Adipocyte (in vitro differentiated cells): ENCODE measurements around the gene CLASP1.

Experiments used
- DNase-seq: peaks from one replicate; pipeline ENCODE4 v3.0.0-alpha.2; 2015; ENCODE audit warnings: low read depth
- H3K27me3 ChIP-seq: replicated peaks from 2 replicates; pipeline ENCODE4 v1.7.0; 2013; ENCODE audit warnings: mild to moderate bottlenecking, low read length, moderate library complexity; ENCODE audit not compliant: control insufficient read depth, insufficient read depth
- H3K36me3 ChIP-seq: 2 replicates; pipeline ENCODE4 v1.7.0; 2013; ENCODE audit warnings: low read length, mild to moderate bottlenecking, moderate library complexity; ENCODE audit not compliant: control insufficient read depth, insufficient read depth, severe bottlenecking
- H3K4me1 ChIP-seq: 2 replicates; pipeline ENCODE4 v1.7.0; 2013; ENCODE audit warnings: mild to moderate bottlenecking, low read length, moderate library complexity; ENCODE audit not compliant: control insufficient read depth, insufficient read depth
- H3K4me3 ChIP-seq: 2 replicates; pipeline ENCODE4 v1.7.0; 2013; ENCODE audit warnings: mild to moderate bottlenecking, low read length, moderate library complexity
- H3K9ac ChIP-seq: 2 replicates; pipeline ENCODE4 v1.7.0; 2013; ENCODE audit warnings: mild to moderate bottlenecking, low read length, moderate library complexity
- H3K9me3 ChIP-seq: 2 replicates; pipeline ENCODE4 v1.7.0; 2013; ENCODE audit warnings: mild to moderate bottlenecking, low read length, moderate library complexity; ENCODE audit not compliant: control insufficient read depth

Gene CLASP1

DNA sequence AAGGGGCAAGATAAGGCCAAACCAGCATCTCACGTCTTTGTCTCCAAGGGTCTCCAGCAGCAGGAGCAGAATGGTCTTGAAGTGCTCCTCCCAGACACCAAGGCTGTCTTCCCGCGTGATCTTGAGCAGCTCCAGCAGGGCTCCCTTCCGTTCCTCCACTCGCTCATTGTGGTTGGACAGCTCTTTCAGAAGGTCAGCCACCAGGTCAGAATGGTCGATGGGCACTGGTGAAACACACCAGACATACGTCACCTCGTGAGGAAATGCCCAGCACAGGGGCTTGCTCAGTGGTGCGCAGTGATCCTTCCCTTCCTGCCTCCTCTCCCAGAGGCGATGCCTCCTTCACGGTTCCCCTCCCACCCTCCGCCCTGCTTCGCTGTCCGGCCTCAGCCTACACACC lies 284.2 kb downstream of the CLASP1 start:
- Histone ChIP-seq H3K4me3 (no peak overlapping the region), H3K4me1 (peaks cover 17% of the 10 kb centered on the region), H3K27me3 (no peaks in the 10 kb centered on the region), H3K9me3 (no peaks in the 10 kb centered on the region), H3K36me3 (peaks cover 58% of the 10 kb centered on the region), H3K9ac (no peak overlapping the region)
- no peak for DNase-seq

DNA sequence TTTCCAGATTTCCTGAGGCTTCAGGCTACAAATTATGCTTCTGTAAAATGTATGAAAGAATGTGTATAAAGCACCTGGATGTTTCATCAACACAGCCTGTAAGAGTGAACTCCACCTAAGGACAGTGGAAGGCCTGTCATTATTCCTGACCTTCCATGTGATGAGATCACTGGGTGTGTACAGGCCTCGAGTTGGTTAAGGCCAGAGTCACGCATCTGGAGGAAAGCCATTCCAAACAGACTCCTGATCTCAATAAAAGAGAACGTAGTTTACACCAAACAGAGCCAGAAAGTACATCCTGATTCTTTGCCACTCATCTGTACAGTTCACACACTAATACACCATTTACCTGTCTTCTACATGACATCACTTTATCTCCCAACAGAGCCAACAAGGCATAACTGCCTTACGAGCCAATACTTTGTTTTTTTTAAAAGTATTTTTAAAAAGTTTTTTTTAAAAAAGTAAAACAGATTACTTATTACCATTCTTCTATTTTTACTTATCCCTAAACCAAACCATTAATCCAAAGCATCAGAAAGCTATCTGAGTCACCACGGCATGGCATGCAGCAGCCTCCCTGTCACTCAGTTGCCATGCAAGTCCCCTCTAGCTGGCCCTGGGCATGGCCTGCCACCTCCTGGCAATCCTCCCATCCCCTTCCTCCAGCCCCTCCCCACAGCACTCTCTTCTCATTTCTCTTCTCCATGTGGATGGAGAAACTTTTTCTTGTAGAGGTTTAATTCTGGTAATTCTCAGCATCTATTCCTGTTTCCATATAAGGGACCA lies 285.4 kb downstream of the CLASP1 start:
- peaks cover 56% of the 10 kb centered on the region for H3K36me3 ChIP-seq
- H3K27me3 ChIP-seq, result no peaks in the 10 kb centered on the region
- no peak overlapping the region for H3K4me3 ChIP-seq
- H3K9me3 ChIP-seq, result no peaks in the 10 kb centered on the region
- peaks cover 20% of the 10 kb centered on the region for H3K4me1 ChIP-seq
- H3K9ac ChIP-seq, result no peak overlapping the region
- DNase-seq, result peak; percentile 63

DNA sequence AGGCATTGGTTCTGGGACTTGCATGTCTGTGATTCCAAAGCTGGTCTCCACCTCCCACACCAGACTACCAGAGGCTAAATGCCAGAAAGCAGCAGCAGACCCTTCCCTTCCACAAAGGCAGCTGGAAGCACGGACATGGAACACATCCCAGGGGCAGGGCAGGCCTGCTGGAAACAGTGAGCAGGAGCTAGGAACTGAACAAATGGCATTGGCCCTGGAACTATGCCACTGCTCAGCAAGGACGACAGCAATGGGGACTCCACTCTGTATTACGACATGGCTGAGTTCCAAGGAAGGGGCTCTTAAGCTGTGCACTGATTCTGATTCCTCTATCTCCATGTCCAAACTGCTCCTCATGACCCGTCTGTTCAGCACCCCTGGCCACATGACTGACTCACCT lies 286.5 kb downstream of the CLASP1 start:
- DNase-seq, result no peak
- Histone ChIP-seq H3K9ac (no peak overlapping the region), H3K4me1 (peaks cover 20% of the 10 kb centered on the region), H3K36me3 (peaks cover 55% of the 10 kb centered on the region), H3K27me3 (no peaks in the 10 kb centered on the region), H3K4me3 (no peak overlapping the region), H3K9me3 (no peaks in the 10 kb centered on the region)

DNA sequence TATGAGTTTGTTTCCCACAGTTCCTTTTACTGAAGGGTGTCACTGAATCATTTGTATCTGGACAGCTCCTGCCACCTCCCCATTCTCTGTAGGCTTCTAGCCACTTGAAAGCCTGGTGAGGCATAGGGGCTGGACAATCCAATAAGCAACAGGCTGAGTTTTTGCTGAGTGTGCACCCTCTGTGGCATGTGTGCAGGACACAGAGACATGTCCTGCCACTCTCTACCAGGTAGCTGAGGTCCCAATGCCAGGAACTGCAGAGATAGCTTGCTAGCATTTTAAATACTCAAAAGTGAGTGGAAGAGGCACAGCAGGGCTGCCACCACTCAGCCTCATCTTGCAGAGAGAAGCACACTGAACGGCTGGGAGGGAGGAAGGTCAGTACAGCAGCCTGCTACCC lies 287.0 kb downstream of the CLASP1 start:
- Histone ChIP-seq H3K4me1 (peaks cover 20% of the 10 kb centered on the region), H3K9me3 (no peaks in the 10 kb centered on the region), H3K9ac (no peak overlapping the region), H3K36me3 (peaks cover 55% of the 10 kb centered on the region), H3K4me3 (no peak overlapping the region), H3K27me3 (no peaks in the 10 kb centered on the region)
- DNase-seq, result no peak

DNA sequence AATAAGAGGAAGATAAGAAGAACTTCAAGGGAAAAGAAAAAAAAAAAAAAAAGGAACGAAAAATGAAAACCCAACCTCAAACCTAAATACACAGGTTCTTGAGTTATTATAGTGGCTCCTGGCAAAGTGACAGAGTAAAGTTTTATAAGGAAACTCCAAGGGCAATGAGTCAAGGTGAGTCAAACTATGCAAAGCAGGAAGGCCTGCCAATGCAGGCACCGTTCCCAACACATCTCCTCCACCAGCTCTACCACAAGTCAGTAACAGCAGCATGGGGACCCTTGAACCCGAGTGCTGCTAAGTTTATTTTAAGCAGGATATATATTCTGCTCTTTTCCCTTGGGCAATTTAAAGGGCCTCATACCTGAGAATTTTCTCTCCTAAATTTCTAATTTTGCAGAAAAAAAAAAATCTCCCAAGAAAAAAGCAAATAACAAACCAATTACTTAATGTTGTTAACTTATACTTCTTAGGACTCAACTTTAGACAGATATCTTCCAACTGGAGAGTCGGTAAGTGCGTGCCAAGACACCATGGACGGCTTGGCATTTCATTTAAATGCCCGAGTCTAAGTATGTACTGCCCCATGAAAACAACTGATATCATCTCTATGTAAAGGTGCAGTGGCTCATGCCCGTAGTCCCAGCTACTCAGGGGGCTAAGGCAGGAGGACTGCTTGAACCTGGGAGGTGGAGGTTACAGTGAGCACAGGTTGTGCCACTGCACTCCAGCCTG lies 288.5 kb downstream of the CLASP1 start:
- DNase-seq, result peak; percentile 39
- Histone ChIP-seq H3K9ac (no peak overlapping the region), H3K4me1 (peaks cover 20% of the 10 kb centered on the region), H3K36me3 (peaks cover 58% of the 10 kb centered on the region), H3K4me3 (no peak overlapping the region), H3K27me3 (no peaks in the 10 kb centered on the region), H3K9me3 (no peaks in the 10 kb centered on the region)

DNA sequence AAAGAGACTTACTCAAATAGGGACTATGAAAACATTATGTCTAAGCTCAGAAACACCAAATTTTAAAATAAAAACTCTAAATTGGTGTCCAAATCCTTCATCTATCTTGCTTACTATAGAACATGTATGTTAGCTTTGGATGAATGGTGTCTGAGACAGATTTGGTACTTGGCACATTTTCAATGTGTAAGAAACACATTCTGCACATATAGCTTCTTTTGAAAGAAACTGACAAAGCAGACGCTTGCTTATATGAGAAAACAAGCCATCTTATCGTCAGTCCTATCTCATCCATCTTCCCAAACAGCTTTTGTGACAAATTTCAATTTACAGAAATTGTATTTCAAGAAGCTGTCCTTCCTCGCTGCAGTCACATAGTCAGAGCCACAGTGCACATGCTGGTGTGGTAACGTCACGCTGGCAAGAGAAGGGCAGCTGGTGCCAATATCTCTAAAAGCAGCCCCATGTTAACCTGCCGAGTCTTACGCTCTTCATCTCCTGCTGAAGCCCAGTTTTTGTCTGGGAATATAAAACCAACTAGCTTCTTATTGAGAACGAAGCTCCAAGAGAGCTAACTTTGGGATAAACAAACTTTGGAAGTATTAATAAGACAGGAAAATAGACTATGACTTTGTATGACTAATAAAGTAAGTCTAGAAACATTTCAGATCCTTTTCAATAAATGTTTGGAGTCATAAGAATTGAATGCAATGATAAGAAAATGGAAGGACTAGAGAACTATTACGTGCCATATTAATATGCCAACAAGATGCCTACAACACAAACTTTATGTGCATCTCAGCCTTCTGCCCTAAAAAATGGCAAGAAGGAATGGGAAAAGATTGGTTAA lies 289.3 kb downstream of the CLASP1 start:
- Histone ChIP-seq H3K27me3 (no peaks in the 10 kb centered on the region), H3K9ac (no peak overlapping the region), H3K36me3 (peaks cover 60% of the 10 kb centered on the region), H3K4me3 (no peak overlapping the region), H3K4me1 (peaks cover 20% of the 10 kb centered on the region), H3K9me3 (no peaks in the 10 kb centered on the region)
- DNase-seq, result no peak

DNA sequence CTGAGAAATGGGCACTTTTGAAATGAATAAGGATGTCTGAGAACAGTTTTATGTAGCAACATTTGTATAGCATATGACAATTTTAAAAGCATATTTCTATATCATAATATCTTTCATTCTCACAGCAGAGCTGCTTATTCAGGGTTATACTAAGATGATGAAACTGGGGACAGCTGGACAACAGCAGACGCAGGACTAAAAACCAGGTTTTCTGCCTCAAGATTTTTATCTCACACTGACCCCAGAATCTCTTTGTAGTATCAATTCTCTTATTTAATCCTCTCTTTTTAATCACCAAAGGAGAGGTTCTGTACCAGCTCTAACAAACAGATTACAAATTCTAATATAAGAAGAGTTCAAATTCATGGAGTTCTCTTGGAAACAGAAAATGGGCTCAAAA lies 290.1 kb downstream of the CLASP1 start:
- Histone ChIP-seq H3K36me3 (peaks cover 64% of the 10 kb centered on the region), H3K4me3 (no peak overlapping the region), H3K4me1 (peaks cover 17% of the 10 kb centered on the region), H3K27me3 (no peaks in the 10 kb centered on the region), H3K9me3 (no peaks in the 10 kb centered on the region), H3K9ac (no peak overlapping the region)
- no peak for DNase-seq

DNA sequence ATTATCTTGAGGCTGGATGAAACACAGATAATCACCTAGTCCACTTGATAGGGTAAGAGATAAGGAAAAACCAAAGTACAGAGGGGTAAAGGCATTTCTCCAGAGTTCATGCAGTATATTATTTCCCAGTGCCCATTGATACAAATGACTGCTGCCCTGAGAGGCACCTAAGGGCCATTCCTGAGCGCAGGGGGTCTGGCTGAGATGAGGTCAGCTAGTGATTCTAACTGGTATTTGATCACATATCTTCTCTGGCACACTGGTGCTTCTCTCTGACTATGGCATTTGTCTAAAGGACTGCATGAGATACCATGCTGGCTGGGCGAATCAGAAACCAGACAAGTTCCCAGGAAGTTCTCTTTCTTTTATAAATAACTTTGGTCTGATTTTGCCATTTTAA lies 291.0 kb downstream of the CLASP1 start:
- no peak for DNase-seq
- no peak overlapping the region for H3K9ac ChIP-seq
- H3K36me3 ChIP-seq, result peaks cover 72% of the 10 kb centered on the region

DNA sequence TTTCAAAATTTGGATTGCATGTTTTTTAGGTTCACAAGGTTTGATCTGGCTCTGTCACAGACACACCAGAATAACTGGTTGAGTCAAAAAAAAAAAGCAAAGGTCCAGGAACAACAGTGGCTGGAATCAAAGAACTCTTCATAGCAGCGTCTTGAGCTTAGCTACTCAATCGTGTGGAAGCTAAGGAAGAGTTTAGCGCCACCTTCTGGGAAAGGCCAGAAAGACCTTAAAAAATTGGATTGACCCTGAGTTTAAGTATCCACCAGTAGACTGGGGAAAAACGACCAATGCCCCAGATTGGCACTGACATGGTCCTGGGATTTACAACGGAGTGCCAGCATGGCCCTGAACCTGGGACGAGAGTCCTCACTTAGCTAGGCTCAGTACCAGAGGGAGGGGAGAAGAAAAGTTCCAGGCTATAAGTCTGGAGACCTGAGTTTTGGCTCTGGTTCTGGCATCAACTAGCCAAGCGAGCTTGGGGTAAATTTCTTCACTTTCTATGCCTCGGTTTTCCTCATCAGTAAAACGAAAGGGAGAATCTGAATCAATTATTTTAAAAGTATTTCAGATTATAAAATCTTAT lies 293.1 kb downstream of the CLASP1 start:
- DNase-seq, result peak; percentile 84
- Histone ChIP-seq H3K27me3 (no peaks in the 10 kb centered on the region), H3K9ac (no peak overlapping the region), H3K9me3 (no peaks in the 10 kb centered on the region), H3K4me3 (no peak overlapping the region), H3K36me3 (peaks cover 72% of the 10 kb centered on the region), H3K4me1 (peaks cover 9% of the 10 kb centered on the region)

More for the DNA sequence above, 291.0 kb downstream of the CLASP1 start:
- no peak overlapping the region for H3K4me3 ChIP-seq
- no peaks in the 10 kb centered on the region for H3K9me3 ChIP-seq
- H3K4me1 ChIP-seq, result peaks cover 10% of the 10 kb centered on the region
- H3K27me3 ChIP-seq, result no peaks in the 10 kb centered on the region

DNA sequence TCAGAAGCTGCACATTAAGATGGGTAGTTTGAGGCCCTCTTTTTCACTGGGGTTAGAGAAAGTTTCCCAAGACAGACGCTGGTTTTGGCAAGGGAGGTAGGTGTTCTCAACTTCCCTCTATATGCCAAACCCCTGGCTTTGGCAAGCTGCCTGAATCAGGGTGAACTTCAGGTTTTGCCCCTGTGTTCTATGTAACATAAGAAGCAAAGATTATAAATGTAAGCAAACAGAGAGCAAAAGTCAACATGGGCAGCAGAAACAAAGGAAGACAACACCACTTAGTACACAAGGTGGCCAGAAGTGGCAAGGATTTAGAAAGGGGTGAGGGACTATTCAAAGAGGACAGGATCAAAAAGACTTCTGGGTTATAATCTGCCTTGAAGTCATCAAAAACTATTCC lies 293.8 kb downstream of the CLASP1 start:
- Histone ChIP-seq H3K9ac (no peak overlapping the region), H3K36me3 (peaks cover 79% of the 10 kb centered on the region), H3K9me3 (no peaks in the 10 kb centered on the region), H3K4me1 (peaks cover 6% of the 10 kb centered on the region), H3K4me3 (no peak overlapping the region), H3K27me3 (no peaks in the 10 kb centered on the region)
- peak; percentile 22 for DNase-seq
